ENCODE results near the gene LCE7A. TPM values are rescaled to one million over a fixed set of nuclear protein-coding genes. Genes with fewer than 3 reads are reported as not detected.
A peak's percentile ranks its signal among the peaks of the same experiment; 100 is the strongest.

LCE7A gene
- total RNA-seq, 1 donor from 2014 or later = not detected

- DNase-seq (ENCODE audit: low spot score) = no peak
Measured at GRCh38 chr1:152880316-152880715, 20.5 kb downstream of the LCE7A start.

- DNase-seq (ENCODE audit: low spot score) = no peak
Measured at GRCh38 chr1:152880907-152881306, 21.1 kb downstream of the LCE7A start.

GRCh38 chr1:152884085-152884484 is 24.3 kb downstream of the LCE7A start:
- DNase-seq (ENCODE audit: low spot score) = no peak

GRCh38 chr1:152884506-152884905 is 24.7 kb downstream of the LCE7A start:
- no peak for DNase-seq (ENCODE audit: low spot score)

GRCh38 chr1:152884966-152885624 is 25.3 kb downstream of the LCE7A start:
- DNase-seq (ENCODE audit: low spot score) = no peak

GRCh38 chr1:152886085-152886484 is 26.3 kb downstream of the LCE7A start:
- no peak for DNase-seq (ENCODE audit: low spot score)

GRCh38 chr1:152886758-152887409 is 27.1 kb downstream of the LCE7A start:
- no peak for DNase-seq (ENCODE audit: low spot score)

- DNase-seq (ENCODE audit: low spot score) = no peak
Measured at GRCh38 chr1:152888126-152888525, 28.3 kb downstream of the LCE7A start.

GRCh38 chr1:152899027-152899426 is 39.2 kb downstream of the LCE7A start:
- no peak for DNase-seq (ENCODE audit: low spot score)

GRCh38 chr1:152899883-152900282 is 40.1 kb downstream of the LCE7A start:
- peak; percentile 6 for DNase-seq (ENCODE audit: low spot score)

GRCh38 chr1:152901631-152902030 is 41.8 kb downstream of the LCE7A start:
- DNase-seq (ENCODE audit: low spot score) = peak; percentile 54

- no peak for DNase-seq (ENCODE audit: low spot score)
Measured at GRCh38 chr1:152902636-152903035, 42.8 kb downstream of the LCE7A start.

GRCh38 chr1:152904688-152905440 is 45.1 kb downstream of the LCE7A start:
- no peak for DNase-seq (ENCODE audit: low spot score)

- DNase-seq (ENCODE audit: low spot score) = peak; percentile 79
Measured at GRCh38 chr1:152906023-152906565, 46.3 kb downstream of the LCE7A start.

GRCh38 chr1:152907686-152908601 is 48.1 kb downstream of the LCE7A start, which contains the start of gene IVL:
Gene IVL (plus strand): TSS chr1:152908546. CDS start chr1:152909798, 1,252 bp downstream.
- DNase-seq (ENCODE audit: low spot score) = no peak

- DNase-seq (ENCODE audit: low spot score) = no peak
Measured at GRCh38 chr1:152909206-152909605, 49.4 kb downstream of the LCE7A start.

Other genes with a start within 250 kb of the LCE7A start
- gene LCE3B, start 246.2 kb upstream of the LCE7A start, total RNA-seq (ENCODE audit: insufficient read depth, low replicate concordance) = not detected
- gene LCE3A, start 236.9 kb upstream of the LCE7A start, total RNA-seq (ENCODE audit: insufficient read depth, low replicate concordance) = not detected
- gene LCE2D, start 196.6 kb upstream of the LCE7A start, total RNA-seq (ENCODE audit: insufficient read depth, low replicate concordance) = not detected
- gene LCE2C, start 184.7 kb upstream of the LCE7A start, total RNA-seq (ENCODE audit: insufficient read depth, low replicate concordance) = not detected
- not detected for gene LCE2B, start 173.9 kb upstream of the LCE7A start, total RNA-seq (ENCODE audit: insufficient read depth, low replicate concordance)
- not detected for gene LCE2A, start 161.7 kb upstream of the LCE7A start, total RNA-seq (ENCODE audit: insufficient read depth, low replicate concordance)
- gene LCE4A, start 151.8 kb upstream of the LCE7A start, total RNA-seq (ENCODE audit: insufficient read depth, low replicate concordance) = not detected
- 1.7 TPM for gene KPRP, start 102.0 kb upstream of the LCE7A start, total RNA-seq (ENCODE audit: insufficient read depth, low replicate concordance)
- gene LCE1F, start 84.9 kb upstream of the LCE7A start, total RNA-seq (ENCODE audit: insufficient read depth, low replicate concordance) = not detected
- not detected for gene LCE1E, start 73.7 kb upstream of the LCE7A start, total RNA-seq (ENCODE audit: insufficient read depth, low replicate concordance)
- gene LCE1D, start 63.3 kb upstream of the LCE7A start, total RNA-seq (ENCODE audit: insufficient read depth, low replicate concordance) = not detected
- not detected for gene LCE1C, start 53.3 kb upstream of the LCE7A start, total RNA-seq (ENCODE audit: insufficient read depth, low replicate concordance)
- not detected for gene LCE1B, start 48.0 kb upstream of the LCE7A start, total RNA-seq (ENCODE audit: insufficient read depth, low replicate concordance)
- gene LCE1A, start 32.5 kb upstream of the LCE7A start, total RNA-seq (ENCODE audit: insufficient read depth, low replicate concordance) = not detected
- not detected for gene LCE6A, start 17.1 kb upstream of the LCE7A start, total RNA-seq (ENCODE audit: insufficient read depth, low replicate concordance)
- gene SMCP, start 18.3 kb downstream of the LCE7A start, total RNA-seq (ENCODE audit: insufficient read depth, low replicate concordance) = 3.6 TPM
- 14.2 TPM for gene IVL, start 48.5 kb downstream of the LCE7A start, total RNA-seq (ENCODE audit: insufficient read depth, low replicate concordance)
- not detected for gene SPRR5, start 87.2 kb downstream of the LCE7A start, total RNA-seq (ENCODE audit: insufficient read depth, low replicate concordance)
- not detected for gene SPRR4, start 110.7 kb downstream of the LCE7A start, total RNA-seq (ENCODE audit: insufficient read depth, low replicate concordance)
- gene SPRR1A, start 124.1 kb downstream of the LCE7A start, total RNA-seq (ENCODE audit: insufficient read depth, low replicate concordance) = not detected
- 8.7 TPM for gene SPRR3, start 141.8 kb downstream of the LCE7A start, total RNA-seq (ENCODE audit: insufficient read depth, low replicate concordance)
- not detected for gene SPRR1B, start 171.2 kb downstream of the LCE7A start, total RNA-seq (ENCODE audit: insufficient read depth, low replicate concordance)
- 1.2 TPM for gene SPRR2D, start 181.1 kb downstream of the LCE7A start, total RNA-seq (ENCODE audit: insufficient read depth, low replicate concordance)
- not detected for gene SPRR2A, start 197.5 kb downstream of the LCE7A start, total RNA-seq (ENCODE audit: insufficient read depth, low replicate concordance)
- gene SPRR2B, start 211.6 kb downstream of the LCE7A start, total RNA-seq (ENCODE audit: insufficient read depth, low replicate concordance) = not detected
- not detected for gene SPRR2E, start 234.5 kb downstream of the LCE7A start, total RNA-seq (ENCODE audit: insufficient read depth, low replicate concordance)

Data from umbilical cord (tissue), 2 donors.